Measurements from ENCODE around the gene CRKL.

- TF ChIP-seq CTCF (IDR thresholded peaks at IDR 0.05) = no peak
- TF ChIP-seq EZH2 (IDR thresholded peaks at IDR 0.05; ENCODE audit: borderline replicate concordance, insufficient read depth, low read depth, low read length, poor library complexity, severe bottlenecking) = no peak
These were observed 12.8 kb downstream of the CRKL start for GRCh38 chr22:20930004-20930403.
